ENCODE data around the gene AADAT. TPM values are rescaled to one million over a fixed set of nuclear protein-coding genes. Genes with fewer than 3 reads are reported as not detected.
A peak's percentile ranks its signal among the peaks of the same experiment; 100 is the strongest.
"Not testable (repeated sequence)": the region's sequence is repeated elsewhere in the genome, so short reads cannot be mapped to it uniquely, and the experiment has no call there.

AADAT gene
- total RNA-seq (2014; rRNA removed; shearing (Covaris generic)) = 8.9 and 9.6 TPM in 2 replicates
- 9.6 and 10.6 TPM in 2 replicates for polyA plus RNA-seq (2015; cell fraction: cytosol; rRNA removed)
- 20.4 and 23.8 TPM in 2 replicates for polyA plus RNA-seq (2015; cell fraction: nucleus; rRNA removed)

DNA sequence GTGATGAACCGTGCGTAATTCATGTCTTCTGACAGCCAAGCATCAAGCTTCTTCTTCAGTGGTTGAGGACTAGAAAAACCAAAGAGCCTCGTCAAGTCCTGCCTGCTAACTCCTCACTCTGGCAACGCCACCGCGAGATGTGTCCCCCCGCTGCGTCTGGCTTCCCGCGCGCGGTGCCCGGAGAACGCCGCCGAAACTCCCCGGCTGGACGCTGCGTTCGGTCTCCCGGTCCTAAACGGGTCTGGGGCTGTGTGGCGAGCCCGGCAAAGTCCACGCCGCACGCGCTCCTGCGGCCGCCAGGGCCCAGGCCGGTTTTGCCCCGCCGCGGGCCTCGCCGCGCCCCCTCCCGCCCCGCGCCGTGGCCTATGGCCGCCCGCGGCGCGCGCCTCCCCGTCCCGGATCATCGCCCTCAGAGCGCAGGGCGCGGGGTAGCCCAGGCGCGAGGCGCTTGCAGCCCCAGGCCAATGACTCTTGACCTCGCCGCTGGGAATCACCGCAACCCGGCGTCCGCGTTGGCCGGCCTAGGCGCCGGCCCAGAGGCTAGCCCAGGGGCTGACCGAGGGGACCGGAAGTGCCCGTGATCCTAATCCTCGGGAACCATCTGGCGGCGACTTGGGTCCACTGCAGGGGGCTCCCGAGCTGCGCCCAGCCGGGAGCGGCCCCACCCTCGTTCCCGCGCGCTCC is at the start of gene AADAT:
Gene AADAT (minus strand): TSS at position 289 of the 684 bp plus-strand sequence. CDS start 266 bp downstream, at position 23.
- peak; percentile 83 for DNase-seq (ENCODE audit: low read depth)

GRCh38 chr4:170138580-170139194 is 48.9 kb upstream of the AADAT start:
- peak; percentile 79 for DNase-seq (ENCODE audit: low read depth)

DNA sequence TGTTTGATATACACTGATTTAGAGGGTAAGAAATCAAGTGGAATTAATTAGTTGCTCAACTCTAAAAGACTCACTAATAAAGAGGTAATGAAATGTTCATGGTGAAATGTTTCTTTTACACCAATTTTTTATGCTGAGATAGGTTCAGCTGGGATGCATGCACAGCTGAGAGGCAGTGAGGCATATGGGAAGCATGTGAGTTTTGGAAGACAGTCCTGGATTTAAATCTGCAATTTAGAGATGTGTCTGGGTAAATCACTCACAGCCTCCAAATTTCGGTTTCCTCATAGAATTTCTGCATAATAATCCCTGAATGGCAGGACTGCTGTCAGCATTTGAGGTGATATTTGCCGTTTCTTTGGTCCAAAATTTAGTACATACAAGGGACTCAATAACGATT is 48.2 kb upstream of the AADAT start:
- DNase-seq (ENCODE audit: low read depth) = no peak

- no peak for DNase-seq (ENCODE audit: low read depth)
Observed at GRCh38 chr4:170137466-170137865, 47.7 kb upstream of the AADAT start.

DNA sequence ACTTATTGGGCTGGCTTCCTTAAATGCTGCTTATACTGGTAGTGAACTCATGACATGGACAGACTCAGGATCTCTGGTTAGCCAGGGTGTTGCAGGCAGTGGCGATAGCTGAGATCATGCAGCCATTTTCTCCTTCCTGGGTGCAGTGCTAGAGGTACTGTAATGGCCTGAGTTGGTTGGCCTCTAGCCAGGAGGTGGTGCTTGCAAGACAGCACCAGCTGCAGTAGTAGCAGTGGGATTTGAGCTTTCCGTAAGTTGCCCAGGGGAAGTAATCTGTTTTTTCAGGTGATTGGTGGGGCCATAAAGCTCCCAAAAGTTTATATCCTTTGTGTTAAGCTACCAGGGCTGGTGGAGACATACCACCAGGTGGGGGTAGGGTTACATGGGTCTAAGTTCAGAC is 45.1 kb upstream of the AADAT start:
- DNase-seq (ENCODE audit: low read depth) = no peak

GRCh38 chr4:170128219-170128804 is 38.6 kb upstream of the AADAT start:
- no peak for DNase-seq (ENCODE audit: low read depth)

GRCh38 chr4:170127758-170128157 is 38.0 kb upstream of the AADAT start:
- DNase-seq (ENCODE audit: low read depth) = no peak

DNA sequence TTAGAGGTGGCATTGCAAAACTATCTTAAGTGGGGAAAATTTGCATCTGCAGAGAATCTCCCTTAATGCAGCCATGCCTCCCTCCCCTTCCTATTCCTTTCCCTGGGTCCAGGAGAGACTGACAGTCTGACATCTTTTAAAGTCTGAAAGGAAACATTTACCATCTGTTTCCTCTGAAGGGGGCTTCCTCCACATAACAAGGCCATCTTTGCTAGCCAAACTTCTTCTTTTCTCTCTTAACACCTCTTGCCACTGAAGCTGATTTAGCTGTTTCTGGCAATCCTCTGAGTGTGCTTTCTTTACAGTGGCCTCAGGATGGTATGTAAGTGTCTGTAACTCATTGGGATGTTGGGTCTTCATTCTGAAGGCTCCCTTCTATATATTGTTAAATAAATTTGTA is 34.6 kb upstream of the AADAT start:
- no peak for DNase-seq (ENCODE audit: low read depth)

- no peak for DNase-seq (ENCODE audit: low read depth)
Observed at GRCh38 chr4:170122252-170122651, 32.5 kb upstream of the AADAT start.

GRCh38 chr4:170114636-170115035 is 24.9 kb upstream of the AADAT start:
- no peak for DNase-seq (ENCODE audit: low read depth)

DNA sequence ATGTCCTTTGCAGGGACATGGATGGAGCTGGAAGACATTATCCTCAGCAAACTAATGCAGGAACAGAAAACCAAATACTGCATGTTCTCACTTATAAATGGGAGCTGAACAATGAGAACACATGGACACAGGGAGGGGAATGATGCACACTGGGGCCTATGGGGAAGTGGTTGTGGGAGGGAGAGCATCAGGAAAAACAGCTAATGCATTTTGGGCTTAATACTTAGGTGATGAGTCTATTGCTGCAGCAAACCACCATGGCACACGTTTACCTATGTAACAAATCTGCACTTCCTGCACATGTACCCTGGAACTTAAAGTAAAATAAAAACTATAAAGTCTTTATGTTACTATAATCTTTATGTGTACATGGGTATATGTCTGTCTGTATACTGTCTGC is 24.4 kb upstream of the AADAT start:
- DNase-seq (ENCODE audit: low read depth) = peak; percentile 22

GRCh38 chr4:170111546-170111945 is 21.8 kb upstream of the AADAT start:
- no peak for DNase-seq (ENCODE audit: low read depth)

DNA sequence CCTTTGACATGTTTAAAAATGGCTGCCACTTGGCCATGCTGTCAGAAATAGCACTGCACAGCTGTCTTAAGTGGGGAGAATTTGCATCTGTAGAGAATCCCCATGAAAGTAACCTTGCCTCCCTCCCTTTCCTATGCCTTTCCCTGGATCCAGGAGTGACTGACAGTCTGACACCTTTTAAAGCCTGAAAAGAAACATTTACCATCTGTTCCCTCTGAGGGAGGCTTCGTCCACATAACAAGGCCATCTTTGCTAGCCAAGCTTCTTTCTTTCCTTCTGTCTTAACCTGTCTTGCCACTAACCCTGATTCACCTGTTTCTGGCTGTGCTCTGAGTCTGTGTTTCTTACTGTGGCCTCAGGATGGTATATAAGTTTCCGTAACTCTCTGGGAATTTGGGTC is 21.3 kb upstream of the AADAT start:
- no peak for DNase-seq (ENCODE audit: low read depth)

DNA sequence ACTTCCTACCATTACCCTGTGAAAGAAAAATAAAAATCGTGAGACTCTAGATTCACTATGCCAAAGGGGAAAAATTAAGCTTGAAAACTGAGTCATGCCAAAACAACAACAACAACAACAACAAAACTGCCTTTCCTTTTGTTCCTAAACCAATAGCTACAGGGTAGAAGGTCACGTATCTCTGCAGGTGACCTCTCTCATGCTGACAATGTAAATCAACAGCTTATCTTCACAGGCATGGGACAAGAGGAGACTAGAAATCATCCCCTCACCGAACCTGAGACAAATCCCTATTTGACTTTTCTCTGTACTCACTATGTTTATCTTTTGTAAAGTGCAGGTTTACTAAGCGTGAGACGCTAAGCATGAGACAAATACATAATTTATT is 20.5 kb upstream of the AADAT start:
- DNase-seq (ENCODE audit: low read depth) = no peak

DNA sequence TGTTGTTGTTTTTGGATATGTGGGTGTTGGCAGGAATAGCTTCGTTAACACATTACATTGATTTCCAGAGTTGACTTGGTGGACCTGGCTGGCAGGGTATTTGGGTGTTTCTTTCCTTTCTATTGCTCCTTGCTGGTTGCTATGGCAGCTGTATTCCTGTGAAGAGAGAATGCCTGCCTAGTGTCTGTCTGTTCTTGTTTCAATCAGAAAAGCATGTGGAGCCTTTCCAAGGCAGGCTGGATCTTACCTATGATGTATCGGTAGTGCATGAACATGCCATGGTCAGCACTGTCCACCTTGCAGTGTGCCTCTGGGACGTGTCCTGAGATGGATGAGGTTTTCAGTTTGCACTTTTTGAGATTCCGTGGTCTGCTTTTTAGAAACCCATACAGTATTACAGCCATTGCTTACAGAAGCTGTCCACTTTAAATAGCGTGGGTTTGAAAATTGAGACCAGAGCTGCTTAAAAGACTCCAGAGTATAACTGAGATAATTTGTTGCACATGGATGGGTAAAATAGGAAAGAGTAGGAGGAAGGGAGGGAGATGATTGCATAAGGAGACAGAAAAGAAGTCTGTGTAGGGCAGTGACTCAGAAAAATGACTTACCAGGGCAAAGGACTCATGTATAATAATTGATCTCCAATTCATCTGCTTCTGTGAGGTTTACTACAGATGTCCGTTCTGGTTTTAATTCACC is 20.0 kb upstream of the AADAT start:
- peak; percentile 24 for DNase-seq (ENCODE audit: low read depth)

GRCh38 chr4:170106900-170107299 is 17.1 kb upstream of the AADAT start:
- no peak for DNase-seq (ENCODE audit: low read depth)

DNA sequence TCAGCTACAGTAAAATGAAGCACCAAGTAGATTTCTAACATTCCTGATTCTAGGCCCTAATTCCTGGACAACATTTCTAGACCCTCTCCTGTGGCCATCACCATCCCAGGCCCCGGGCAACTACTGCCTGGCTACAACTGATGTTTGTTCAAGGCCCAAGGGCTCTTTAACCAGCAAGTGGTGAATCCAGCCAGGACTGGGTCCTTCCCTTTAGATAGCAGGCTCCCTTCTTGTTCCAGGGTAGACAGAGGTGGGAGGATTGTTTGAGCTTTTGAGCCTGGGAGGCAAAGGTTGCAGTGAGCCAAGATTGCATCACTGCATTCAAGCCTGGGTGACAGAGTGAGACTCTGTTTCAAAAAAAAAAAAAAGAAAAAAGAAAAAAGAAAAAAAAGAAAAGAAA is 12.7 kb upstream of the AADAT start:
- DNase-seq (ENCODE audit: low read depth) = no peak

GRCh38 chr4:170098171-170098570 is 8.4 kb upstream of the AADAT start:
- not testable (repeated sequence) for DNase-seq (ENCODE audit: low read depth)

GRCh38 chr4:170097681-170098080 is 7.9 kb upstream of the AADAT start:
- no peak for DNase-seq (ENCODE audit: low read depth)

GRCh38 chr4:170093973-170094535 is 4.3 kb upstream of the AADAT start:
- no peak for DNase-seq (ENCODE audit: low read depth)

DNA sequence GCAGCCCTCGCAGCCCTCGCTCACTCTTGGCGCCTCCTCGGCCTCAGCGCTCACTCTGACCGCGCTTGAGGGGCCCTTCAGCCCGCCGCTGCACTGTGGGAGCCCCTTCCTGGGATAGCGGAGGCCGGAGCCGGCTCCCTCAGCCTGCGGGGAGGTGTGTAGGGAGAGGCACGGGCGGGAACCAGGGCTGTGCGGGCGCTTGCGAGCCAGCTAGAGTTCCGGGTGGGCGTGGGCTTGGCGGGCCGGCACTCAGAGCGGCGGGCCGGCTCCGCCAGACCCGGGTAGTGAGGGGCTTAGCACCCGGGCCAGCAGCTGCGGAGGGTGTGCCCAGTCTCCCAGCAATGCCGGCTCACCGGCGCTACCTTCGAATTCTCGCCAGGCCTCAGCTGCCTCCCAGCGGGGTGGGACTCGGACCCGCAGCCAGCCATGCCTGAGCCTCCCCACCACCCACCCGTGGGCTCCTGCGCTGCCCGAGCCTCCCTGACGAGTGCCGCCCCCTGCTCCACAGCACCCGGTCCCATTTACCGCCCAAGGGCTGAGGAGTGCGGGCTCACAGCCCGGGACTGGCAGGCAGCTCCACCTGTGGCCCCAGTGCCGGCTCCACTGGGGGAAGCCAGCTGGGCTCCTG is 1.4 kb upstream of the AADAT start:
- DNase-seq (ENCODE audit: low read depth) = no peak
